Measurements from ENCODE around the gene PRKCD. TPM values are rescaled to one million over a fixed set of nuclear protein-coding genes. Genes with fewer than 3 reads are reported as not detected.

The PRKCD gene
- total RNA-seq, 1 donor from 2014 or later: 32.2 TPM

- H3K27ac ChIP-seq: no peak overlapping the region
- no peaks in the 10 kb centered on the region for H3K27me3 ChIP-seq
- intact Hi-C loops (cut with DNase I): no loop called here
- H3K4me3 ChIP-seq: no peak overlapping the region
- TF ChIP-seq POLR2AphosphoS5 (IDR thresholded peaks at IDR 0.05; ENCODE audit: insufficient read depth in 1 of 2, low read depth in 1 of 2): no peak
- TF ChIP-seq CTCF (IDR thresholded peaks at IDR 0.05): no peak
- TF ChIP-seq POLR2A (IDR thresholded peaks at IDR 0.05): no peak
- no peaks in the 10 kb centered on the region for H3K9me3 ChIP-seq
- no peaks in the 10 kb centered on the region for H3K36me3 ChIP-seq
- no peak for DNase-seq (ENCODE audit: extremely low spot score in 2 of 2)
- peaks cover 50% of the 10 kb centered on the region for H3K4me1 ChIP-seq
These were observed 7.3 kb downstream of the PRKCD start for GRCh38 chr3:53168175-53168923.

GRCh38 chr3:53169045-53169831 lies 8.2 kb downstream of the PRKCD start:
- no peaks in the 10 kb centered on the region for H3K36me3 ChIP-seq
- H3K27me3 ChIP-seq: no peaks in the 10 kb centered on the region
- no peak overlapping the region for H3K4me3 ChIP-seq
- no peak overlapping the region for H3K27ac ChIP-seq
- intact Hi-C loops (cut with DNase I): no loop called here
- DNase-seq (ENCODE audit: extremely low spot score in 2 of 2): no peak
- peaks cover 41% of the 10 kb centered on the region for H3K4me1 ChIP-seq
- TF ChIP-seq POLR2AphosphoS5 (IDR thresholded peaks at IDR 0.05; ENCODE audit: insufficient read depth in 1 of 2, low read depth in 1 of 2) (no peak), CTCF (IDR thresholded peaks at IDR 0.05) (no peak), POLR2A (IDR thresholded peaks at IDR 0.05) (no peak)
- H3K9me3 ChIP-seq: no peaks in the 10 kb centered on the region

GRCh38 chr3:53169832-53170324 lies 8.9 kb downstream of the PRKCD start:
- Histone ChIP-seq H3K4me1 (peaks cover 35% of the 10 kb centered on the region), H3K4me3 (no peak overlapping the region), H3K27ac (no peak overlapping the region), H3K9me3 (no peaks in the 10 kb centered on the region), H3K27me3 (no peaks in the 10 kb centered on the region), H3K36me3 (no peaks in the 10 kb centered on the region)
- DNase-seq (ENCODE audit: extremely low spot score in 2 of 2): no peak
- intact Hi-C loops (cut with DNase I): no loop called here
- TF ChIP-seq POLR2AphosphoS5 (IDR thresholded peaks at IDR 0.05; ENCODE audit: insufficient read depth in 1 of 2, low read depth in 1 of 2): no peak
- no peak for TF ChIP-seq CTCF (IDR thresholded peaks at IDR 0.05)
- TF ChIP-seq POLR2A (IDR thresholded peaks at IDR 0.05): no peak

GRCh38 chr3:53170325-53171063 lies 9.5 kb downstream of the PRKCD start:
- TF ChIP-seq CTCF (IDR thresholded peaks at IDR 0.05) (no peak), POLR2A (IDR thresholded peaks at IDR 0.05) (no peak)
- H3K27ac ChIP-seq: no peak overlapping the region
- H3K36me3 ChIP-seq: no peaks in the 10 kb centered on the region
- no peaks in the 10 kb centered on the region for H3K9me3 ChIP-seq
- no peak for DNase-seq (ENCODE audit: extremely low spot score in 2 of 2)
- no peaks in the 10 kb centered on the region for H3K27me3 ChIP-seq
- intact Hi-C loops (cut with DNase I): no loop called here
- H3K4me3 ChIP-seq: no peak overlapping the region
- peaks cover 29% of the 10 kb centered on the region for H3K4me1 ChIP-seq
